Panc1 (cell line): ENCODE results near the gene DUSP15. TPM values are rescaled to one million over a fixed set of nuclear protein-coding genes. Genes with fewer than 3 reads are reported as not detected.

Experiments used
- ATAC-seq: fragments of 200-7000 bp; cut with Tn5 transposase; 2 replicates; pipeline ENCODE4 v1.9.1; 2020; ENCODE audit warnings: mild to moderate bottlenecking, moderate library complexity
- BruUV-seq: library from RNA; stranded (reverse); fragments of 400-500 nt; replicated peaks from 2 replicates; lab custom pipeline; 2021; lab: Mats Ljungman, UMichigan
- CTCF ChIA-PET: fragments of 300-600 bp; sonication (Branson Sonifier 250); formaldehyde crosslinking; loops from one replicate; lab custom pipeline; 2022; ENCODE audit warnings: antibody characterized with exemption; lab: Charles Lee
- POLR2A ChIA-PET: fragments of 300-600 bp; sonication (Branson Sonifier 250); formaldehyde crosslinking; loops from one replicate; lab custom pipeline; 2022; ENCODE audit warnings: antibody characterized with exemption; lab: Charles Lee
- DNase-seq: peaks from one replicate; pipeline ENCODE4 v3.0.0-alpha.2; 2010; ENCODE audit warnings: low read depth, low spot score
- H3K27ac ChIP-seq: 2 replicates; pipeline ENCODE4 v1.5.1; 2011; ENCODE audit warnings: mild to moderate bottlenecking, low read length, inconsistent platforms
- H3K27me3 ChIP-seq: fragments of 200-500 bp; sonication (Bioruptor generic); 2 replicates; pipeline ENCODE4 v1.6.0; 2014; ENCODE audit warnings: low read length, inconsistent platforms; ENCODE audit not compliant: control insufficient read depth, insufficient read depth
- H3K36me3 ChIP-seq: fragments of 200-500 bp; sonication (Bioruptor generic); 2 replicates; pipeline ENCODE4 v1.5.1; 2014; ENCODE audit warnings: inconsistent platforms, mild to moderate bottlenecking, low read length, moderate library complexity; ENCODE audit not compliant: control insufficient read depth, insufficient read depth
- H3K4me1 ChIP-seq: 2 replicates; pipeline ENCODE4 v1.5.1; 2011; ENCODE audit warnings: inconsistent platforms, mild to moderate bottlenecking, low read length, moderate library complexity; ENCODE audit not compliant: control insufficient read depth, insufficient read depth
- H3K4me3 ChIP-seq, 2 experiments: 2 replicates each; pipeline ENCODE4 v1.5.1; 2011 to 2012; ENCODE audit warnings: low read depth in 2 of 2, low read length in 2 of 2, mild to moderate bottlenecking in 2 of 2, inconsistent platforms in 1 of 2, moderate library complexity in 1 of 2
- H3K9me3 ChIP-seq: fragments of 200-500 bp; sonication (Bioruptor generic); 2 replicates; pipeline ENCODE4 v1.5.1; 2014; ENCODE audit warnings: low read depth, mild to moderate bottlenecking, inconsistent platforms, low read length, moderate library complexity; ENCODE audit not compliant: control insufficient read depth, insufficient read depth
- CTCF ChIP-seq: fragments of 450-650 bp; IDR thresholded peaks from 2 replicates; pipeline ENCODE4 v1.5.1; 2017; ENCODE audit warnings: mild to moderate bottlenecking
- POLR2AphosphoS5 ChIP-seq: IDR thresholded peaks from 2 replicates; pipeline ENCODE4 v1.6.1; 2012; ENCODE audit warnings: mild to moderate bottlenecking, low read depth, low read length, moderate library complexity
- REST ChIP-seq, 2 experiments: IDR thresholded peaks; 2 replicates each; pipeline ENCODE4 v1.6.1; 2011 to 2012; ENCODE audit warnings: low read depth in 2 of 2, control low read depth in 1 of 2, low read length in 1 of 2, mild to moderate bottlenecking in 1 of 2, moderate library complexity in 1 of 2; ENCODE audit not compliant: insufficient read depth in 1 of 2
- SIN3A ChIP-seq: IDR thresholded peaks from 2 replicates; pipeline ENCODE4 v1.6.1; 2012; ENCODE audit warnings: low read depth, mild to moderate bottlenecking, low read length, moderate library complexity, borderline replicate concordance; ENCODE audit not compliant: insufficient read depth
- TCF7L2 ChIP-seq: IDR thresholded peaks from 2 replicates; pipeline ENCODE4 v1.6.1; 2011; ENCODE audit warnings: mild to moderate bottlenecking, low read depth, low read length, inconsistent platforms
- in situ Hi-C: cut with HindIII; loops from 2 replicates; pipeline ENCODE4 v1.10.0; 2016; ENCODE audit warnings: low sequenced_read_pairs, low pct_unique_long_range_greater_than_20kb
- intact Hi-C: fragments of 100-400 bp; cut with micrococcal nuclease; formaldehyde crosslinking; loops from one replicate; pipeline ENCODE4 v1.10.0; 2022; ENCODE audit not compliant: unreplicated experiment
- total RNA-seq: library from RNA; stranded (reverse); gene quantifications from one replicate; pipeline ENCODE4 v1.2.1, GENCODE V29; 2021; ENCODE audit not compliant: unreplicated experiment

The DUSP15 gene
- total RNA-seq, 1 experiment from 2014 or later: 23.6 TPM

GRCh38 chr20:31872406-31872805 is 2.1 kb upstream of the DUSP15 start:
- intact Hi-C loops (no loop called here), in situ Hi-C loops (no loop called here)
- TF ChIP-seq CTCF (no peak), TCF7L2 (no peak), SIN3A (no peak), POLR2AphosphoS5 (no peak), REST (IDR thresholded peaks at IDR 0.05; ENCODE audit: insufficient read depth in 1 of 2, low read depth in 2 of 2, low read length in 1 of 2) (no peak)
- no peaks in the 10 kb centered on the region; the same call in 1 of the 2 replicates for H3K4me1 ChIP-seq
- no peak for DNase-seq
- no peak overlapping the region for H3K4me3 ChIP-seq
- H3K27ac ChIP-seq: no peak overlapping the region
- ChIA-PET CTCF (interaction anchor here (0.6 to 0.7 kb wide), 4 partner anchors 20 to 368 kb away, joined by 3 to 8 read pairs (median 3); no protein-coding TSS in a partner anchor), POLR2A (interaction anchor here (0.7 to 1.2 kb wide), 2 partner anchors 59 to 104 kb away, joined by 3 to 5 read pairs; no protein-coding TSS in a partner anchor)
- peaks cover 3% of the 10 kb centered on the region; the same call in 1 of the 2 replicates for H3K27me3 ChIP-seq
- no peaks in the 10 kb centered on the region for H3K36me3 ChIP-seq
- ATAC-seq: no peak
- H3K9me3 ChIP-seq: no peaks in the 10 kb centered on the region
- BruUV-seq: no TSS peak

GRCh38 chr20:31871618-31871954 is 1.3 kb upstream of the DUSP15 start:
- ChIA-PET CTCF (interaction anchor here (0.8 kb wide), 2 partner anchors 25 to 160 kb away, joined by 3 to 4 read pairs; no protein-coding TSS in a partner anchor), POLR2A (interaction anchor here (1.2 kb wide), 1 partner anchor 105 kb away, joined by 3 read pairs; no protein-coding TSS in a partner anchor)
- ATAC-seq: no peak
- Histone ChIP-seq H3K27ac (peak overlapping the region; percentile 18; the same call in 1 of the 2 replicates), H3K4me3 (no peak overlapping the region), H3K4me1 (no peaks in the 10 kb centered on the region; the same call in 1 of the 2 replicates), H3K36me3 (no peaks in the 10 kb centered on the region), H3K9me3 (no peaks in the 10 kb centered on the region), H3K27me3 (peaks cover 3% of the 10 kb centered on the region; the same call in 1 of the 2 replicates)
- in situ Hi-C loops: no loop called here
- TF ChIP-seq CTCF: no peak
- TF ChIP-seq REST (IDR thresholded peaks at IDR 0.05; ENCODE audit: insufficient read depth in 1 of 2, low read depth in 2 of 2, low read length in 1 of 2): no peak
- no peak for DNase-seq
- no TSS peak for BruUV-seq
- intact Hi-C loops: no loop called here
